GM12873 (cell line): Measurements from ENCODE around the gene SNAPC2.

ENCODE experiments used
- TF ChIP-seq, protein P1 (sequence below): IDR thresholded peaks from 2 replicates; pipeline ENCODE4 v1.5.1; 2012; ENCODE audit warnings: low read depth, mild to moderate bottlenecking, moderate library complexity, low read length, control low read depth; ENCODE audit not compliant: insufficient read depth; ENCODE audit errors: missing control alignments

Gene SNAPC2

DNA sequence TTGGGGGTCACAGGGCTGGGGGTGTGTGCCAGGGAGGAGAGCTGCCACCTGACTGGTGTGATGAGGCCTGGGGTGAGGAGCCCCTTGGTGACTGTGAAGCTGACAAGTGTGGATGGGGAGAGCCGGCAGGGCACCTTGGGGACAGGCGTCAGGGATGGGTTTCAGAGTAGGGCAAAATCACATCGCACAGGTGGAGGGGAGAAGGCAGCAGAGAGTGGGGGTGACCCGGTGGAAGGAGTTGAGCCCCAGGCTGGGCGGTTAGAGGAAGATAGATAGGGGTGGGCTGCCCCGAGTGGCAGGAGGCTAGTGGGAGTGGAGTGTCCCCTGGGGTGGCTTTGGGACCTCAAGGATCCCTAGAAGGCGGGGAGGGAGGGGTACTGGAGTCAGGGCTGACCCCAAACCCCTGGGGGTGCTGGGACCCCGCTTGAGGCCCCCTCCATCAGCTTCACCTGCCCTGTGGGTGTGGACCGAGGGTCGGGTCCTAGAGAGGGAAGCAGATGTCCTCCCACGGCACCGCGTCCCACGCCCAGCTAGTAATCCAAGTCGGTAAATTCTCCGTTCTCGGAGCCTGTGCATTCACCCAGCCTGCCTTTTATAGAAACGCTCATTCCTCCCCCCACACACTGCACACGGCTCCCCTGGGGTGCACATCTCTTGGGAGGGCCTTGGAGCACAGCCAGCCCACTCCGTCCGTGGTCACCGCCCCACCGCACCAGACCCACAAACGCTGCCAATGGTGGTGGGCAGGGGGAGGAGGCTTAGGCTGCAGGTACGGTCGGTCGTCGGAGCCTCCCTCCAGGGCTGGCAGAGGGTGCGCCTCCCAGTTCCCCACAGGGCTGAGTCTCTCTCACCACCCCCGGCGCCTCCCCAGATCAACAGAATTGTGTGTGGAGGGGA lies 3.4 kb downstream of the SNAPC2 start:
- TF ChIP-seq, protein P1, sequence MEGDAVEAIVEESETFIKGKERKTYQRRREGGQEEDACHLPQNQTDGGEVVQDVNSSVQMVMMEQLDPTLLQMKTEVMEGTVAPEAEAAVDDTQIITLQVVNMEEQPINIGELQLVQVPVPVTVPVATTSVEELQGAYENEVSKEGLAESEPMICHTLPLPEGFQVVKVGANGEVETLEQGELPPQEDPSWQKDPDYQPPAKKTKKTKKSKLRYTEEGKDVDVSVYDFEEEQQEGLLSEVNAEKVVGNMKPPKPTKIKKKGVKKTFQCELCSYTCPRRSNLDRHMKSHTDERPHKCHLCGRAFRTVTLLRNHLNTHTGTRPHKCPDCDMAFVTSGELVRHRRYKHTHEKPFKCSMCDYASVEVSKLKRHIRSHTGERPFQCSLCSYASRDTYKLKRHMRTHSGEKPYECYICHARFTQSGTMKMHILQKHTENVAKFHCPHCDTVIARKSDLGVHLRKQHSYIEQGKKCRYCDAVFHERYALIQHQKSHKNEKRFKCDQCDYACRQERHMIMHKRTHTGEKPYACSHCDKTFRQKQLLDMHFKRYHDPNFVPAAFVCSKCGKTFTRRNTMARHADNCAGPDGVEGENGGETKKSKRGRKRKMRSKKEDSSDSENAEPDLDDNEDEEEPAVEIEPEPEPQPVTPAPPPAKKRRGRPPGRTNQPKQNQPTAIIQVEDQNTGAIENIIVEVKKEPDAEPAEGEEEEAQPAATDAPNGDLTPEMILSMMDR, result no peak

DNA sequence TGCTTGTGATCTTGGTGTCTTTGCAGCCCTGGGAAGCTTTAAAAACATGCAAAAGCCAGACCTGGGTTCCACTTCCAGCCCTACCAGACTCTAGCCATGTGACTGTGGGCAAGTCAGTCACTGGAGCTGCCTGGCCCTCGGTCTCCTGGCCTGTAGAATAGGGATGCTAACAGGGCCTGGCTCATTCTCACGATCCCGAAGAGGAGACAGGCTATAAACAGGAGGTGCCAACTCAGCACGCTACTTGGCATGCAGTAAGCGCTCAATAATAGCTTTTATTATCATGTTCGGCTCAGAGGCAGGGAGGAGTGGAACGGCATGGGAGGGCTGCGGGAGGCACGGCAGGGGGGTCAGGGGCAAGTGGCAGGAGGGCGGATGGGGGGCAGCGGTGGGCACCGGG lies 4.1 kb downstream of the SNAPC2 start:
- TF ChIP-seq, protein P1, result no peak

DNA sequence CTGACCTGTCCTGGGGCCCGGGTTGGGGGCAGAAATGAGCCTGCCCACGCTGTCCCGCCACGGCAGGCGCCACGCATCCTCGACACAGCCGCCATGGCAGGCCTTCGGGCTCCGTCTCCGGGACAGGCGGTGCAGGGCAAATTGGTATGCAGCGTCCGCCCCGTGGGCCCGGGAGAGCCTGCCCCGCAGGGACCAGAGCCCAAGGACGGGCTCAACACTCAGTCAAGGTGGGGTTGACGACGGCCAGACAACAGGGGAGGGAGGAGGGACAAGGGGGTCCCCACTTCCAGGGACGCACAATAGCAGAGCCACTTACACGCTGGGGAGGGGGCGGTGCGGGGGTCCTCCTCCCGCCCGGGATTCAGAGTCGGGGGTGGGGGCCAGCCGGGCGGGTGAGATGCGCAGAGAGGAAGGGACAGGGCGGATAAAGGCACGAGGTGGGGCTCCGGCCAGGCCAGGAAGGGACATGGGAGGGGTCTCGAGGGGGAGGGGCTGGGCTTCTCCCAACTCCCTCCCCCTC lies 4.6 kb downstream of the SNAPC2 start:
- TF ChIP-seq, protein P1, result no peak

DNA sequence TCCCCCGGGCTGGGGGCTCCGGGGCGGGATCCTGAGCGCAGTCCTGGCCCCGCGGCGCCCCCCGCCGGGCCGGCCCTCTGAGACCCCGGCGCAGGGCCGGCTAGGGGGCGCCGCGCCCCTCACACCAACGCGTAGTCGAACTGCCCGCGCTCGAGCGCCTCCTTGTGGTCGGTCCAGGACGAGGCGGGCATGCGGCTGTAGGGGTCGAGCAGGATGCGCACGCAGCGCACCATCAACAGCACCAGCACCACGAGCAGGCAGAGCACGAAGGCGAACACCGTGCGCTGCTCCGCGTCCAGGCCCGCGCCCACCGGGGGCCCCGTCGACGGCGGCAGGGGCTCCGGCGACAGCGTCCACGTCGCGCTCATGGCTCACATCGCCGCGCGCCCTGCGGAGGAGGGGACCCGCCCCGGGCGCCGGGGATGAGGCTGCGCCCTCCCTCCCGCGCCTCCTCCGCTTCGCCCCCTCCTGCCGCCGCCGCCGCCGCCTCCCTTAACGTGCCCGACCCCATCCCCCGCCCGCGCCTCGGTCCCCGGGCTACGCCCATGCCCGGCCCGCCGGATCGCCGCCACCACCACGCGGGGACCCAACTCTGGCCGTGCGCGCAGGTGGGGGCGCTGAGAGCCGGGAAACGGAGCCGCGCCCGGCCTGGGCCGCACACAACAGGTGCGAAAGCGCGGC lies 5.2 kb downstream of the SNAPC2 start:
- TF ChIP-seq, protein P1, result peak; percentile 89

DNA sequence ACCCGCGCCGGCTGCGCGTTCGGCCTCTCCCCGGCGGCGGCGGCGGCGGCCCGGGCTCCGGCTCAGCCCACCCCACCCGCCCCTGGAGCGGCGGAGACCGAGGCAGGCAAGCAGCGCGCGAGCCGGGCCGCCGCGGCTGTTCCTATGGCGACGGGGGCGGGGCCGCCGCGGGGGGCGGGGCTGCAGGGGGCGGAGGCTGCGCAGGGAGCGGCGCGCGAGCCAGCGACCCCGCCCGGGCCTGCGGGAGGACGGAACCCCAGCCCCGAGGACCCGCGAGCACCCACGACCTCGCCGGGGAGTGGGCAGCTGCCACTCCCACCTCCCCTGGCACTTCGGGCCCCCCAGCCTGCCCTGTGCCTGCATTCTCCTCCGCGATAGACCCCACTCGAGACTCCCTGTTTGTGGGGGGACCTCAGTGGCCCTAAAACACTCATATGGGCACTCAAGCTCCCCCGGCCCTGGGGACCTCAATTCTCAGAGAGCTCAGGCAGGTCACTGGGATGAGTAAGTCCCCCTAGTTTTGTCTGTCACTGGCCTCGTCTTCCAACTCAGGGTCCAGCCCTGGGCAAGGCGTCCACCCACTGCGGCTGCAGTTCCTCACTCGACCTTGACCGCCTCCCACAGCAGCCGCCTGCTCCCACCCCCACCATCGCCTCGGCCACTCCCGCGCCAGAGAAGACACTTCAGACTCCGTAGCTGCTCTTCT lies 6.0 kb downstream of the SNAPC2 start, which contains the start of gene CTXN1:
Gene CTXN1 (minus strand): TSS at position 115 of the 706 bp plus-strand sequence. CDS start 597 bp downstream, outside the sequence.
- TF ChIP-seq, protein P1, result no peak

DNA sequence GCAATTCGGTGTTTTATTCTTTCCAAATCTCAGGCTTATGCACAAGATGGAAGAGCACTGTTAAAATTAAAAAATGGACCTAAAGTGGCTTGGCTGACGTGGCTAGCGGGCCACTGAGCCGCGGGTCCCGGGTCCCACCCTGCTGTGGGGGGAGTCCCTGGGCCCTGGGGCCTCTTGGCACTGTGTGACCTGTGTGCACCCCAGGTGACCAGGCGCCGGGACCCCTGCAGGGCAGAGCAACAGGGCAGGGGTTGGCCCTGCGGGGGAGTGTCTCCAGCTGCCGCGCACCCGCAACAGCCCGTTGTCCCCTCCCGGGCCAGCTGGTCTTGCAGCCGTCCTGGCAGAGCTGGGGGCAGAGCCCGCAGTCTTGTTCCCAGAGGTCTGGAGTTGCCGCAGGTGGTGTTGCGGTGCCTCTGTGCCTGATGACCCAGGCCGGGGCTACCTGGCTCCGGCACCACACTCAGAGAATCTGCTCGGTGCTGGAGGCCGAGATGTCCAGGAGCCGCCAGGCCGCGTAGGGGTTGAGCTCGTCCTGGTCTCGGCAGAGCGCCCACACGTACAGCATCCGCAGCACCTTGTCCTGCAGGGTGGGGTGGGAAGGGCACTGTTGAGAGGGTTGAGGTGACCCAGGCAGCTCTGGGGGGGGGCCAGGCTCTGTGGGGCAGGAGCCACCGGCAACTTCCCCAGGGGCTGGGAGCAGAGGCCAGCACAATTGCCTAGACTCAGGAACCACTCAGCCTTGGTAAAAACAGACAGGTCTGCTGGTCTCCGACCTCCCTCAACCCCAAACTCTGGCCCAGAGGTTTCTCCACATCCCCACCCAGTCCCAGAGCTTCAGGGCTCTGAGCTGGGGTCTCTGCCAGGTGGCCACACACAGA lies 6.8 kb downstream of the SNAPC2 start:
- TF ChIP-seq, protein P1, result no peak
